GM19397 (cell line): ENCODE data around the gene CHMP4A.
A peak's percentile ranks its signal among the peaks of the same experiment; 100 is the strongest.

Experiments
- ATAC-seq: cut with Tn5 transposase; IDR thresholded peaks from one replicate; pipeline ENCODE4 v1.9.1; 2021; ENCODE audit warnings: mild to moderate bottlenecking, moderate library complexity; ENCODE audit not compliant: unreplicated experiment

Gene CHMP4A

GRCh38 chr14:24198814-24199524 is 14.3 kb downstream of the CHMP4A start:
- no peak for ATAC-seq

GRCh38 chr14:24197056-24197450 is 16.2 kb downstream of the CHMP4A start:
- no peak for ATAC-seq

- no peak for ATAC-seq
These were observed 16.9 kb downstream of the CHMP4A start for GRCh38 chr14:24196071-24197055.

GRCh38 chr14:24195186-24196070 is 17.9 kb downstream of the CHMP4A start, which contains the start of gene TM9SF1:
TM9SF1 (minus strand) TSS chr14:24195441; CDS start chr14:24195019, 422 bp downstream.
- ATAC-seq, result peak; percentile 89

- ATAC-seq, result no peak
These were observed 18.5 kb downstream of the CHMP4A start for GRCh38 chr14:24194873-24195185.

GRCh38 chr14:24194186-24194872 is 19.0 kb downstream of the CHMP4A start:
- ATAC-seq, result no peak

GRCh38 chr14:24192933-24193332 is 20.4 kb downstream of the CHMP4A start:
- ATAC-seq, result no peak

- ATAC-seq, result no peak
These were observed 22.9 kb downstream of the CHMP4A start for GRCh38 chr14:24190416-24190815.

- no peak for ATAC-seq
These were observed 23.8 kb downstream of the CHMP4A start for GRCh38 chr14:24189460-24189859.

- ATAC-seq, result no peak
These were observed 24.3 kb downstream of the CHMP4A start for GRCh38 chr14:24189059-24189375.

- peak; percentile 84 for ATAC-seq
These were observed 24.8 kb downstream of the CHMP4A start, which contains the start of gene IPO4 for GRCh38 chr14:24188251-24189058. IPO4 (minus strand) TSS chr14:24188816; CDS start chr14:24188787, 29 bp downstream.

- no peak for ATAC-seq
These were observed 25.8 kb downstream of the CHMP4A start for GRCh38 chr14:24187539-24187915.

- no peak for ATAC-seq
These were observed 26.3 kb downstream of the CHMP4A start for GRCh38 chr14:24186831-24187538.

GRCh38 chr14:24185741-24186140 is 27.5 kb downstream of the CHMP4A start:
- no peak for ATAC-seq

- no peak for ATAC-seq
These were observed 28.3 kb downstream of the CHMP4A start for GRCh38 chr14:24185026-24185425.

- ATAC-seq, result no peak
These were observed 29.0 kb downstream of the CHMP4A start for GRCh38 chr14:24184104-24184970.

- no peak for ATAC-seq
These were observed 30.2 kb downstream of the CHMP4A start for GRCh38 chr14:24183014-24183481.
